HG03565 (cell line): ENCODE results near the gene HDAC4.
"Not testable (repeated sequence)": the region's sequence is repeated elsewhere in the genome, so short reads cannot be mapped to it uniquely, and the experiment has no call there.

ENCODE experiments used
- ATAC-seq: cut with Tn5 transposase; IDR thresholded peaks from one replicate; pipeline ENCODE4 v1.9.1; 2021; ENCODE audit warnings: mild to moderate bottlenecking, moderate library complexity; ENCODE audit not compliant: unreplicated experiment

Gene HDAC4

DNA sequence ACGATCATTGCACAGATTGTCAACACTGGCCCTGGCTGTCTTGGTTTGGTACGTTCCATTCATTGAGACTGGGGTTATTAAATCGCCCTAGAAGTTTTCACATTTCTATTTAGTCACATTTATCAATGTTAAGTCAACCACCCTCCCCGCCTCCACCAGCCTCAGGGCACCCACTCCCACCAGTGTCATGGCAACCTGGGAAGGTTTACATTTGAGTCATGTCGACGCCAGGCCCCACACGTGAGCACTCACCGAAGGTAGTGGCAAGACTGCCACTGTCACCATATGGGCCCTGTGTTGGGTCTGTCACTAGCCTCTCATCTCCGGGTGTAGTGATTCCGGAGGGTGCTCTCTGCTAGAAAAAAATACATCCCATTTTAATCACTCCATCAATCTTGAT, 358.8 kb downstream of the HDAC4 start:
- no peak for ATAC-seq

DNA sequence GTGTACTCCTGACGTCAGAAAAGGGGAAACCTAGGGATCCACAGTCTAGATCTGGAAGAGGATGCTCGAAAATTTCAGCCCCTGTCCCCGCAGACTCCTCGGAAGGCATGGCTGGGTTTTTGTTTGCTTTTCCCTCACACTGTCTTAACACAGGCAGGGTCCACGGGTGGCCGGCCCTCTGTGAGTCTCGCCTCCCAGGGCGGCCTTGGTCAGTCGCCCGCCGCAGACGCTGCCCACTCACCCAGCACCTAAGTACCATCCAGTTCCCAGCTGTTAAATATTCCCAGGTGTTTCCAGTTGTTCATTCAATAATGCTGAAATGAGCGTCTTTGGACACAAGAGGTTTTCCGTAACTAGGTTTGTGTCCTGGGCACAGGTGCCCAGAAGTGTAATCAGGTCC, 359.8 kb downstream of the HDAC4 start:
- no peak for ATAC-seq

DNA sequence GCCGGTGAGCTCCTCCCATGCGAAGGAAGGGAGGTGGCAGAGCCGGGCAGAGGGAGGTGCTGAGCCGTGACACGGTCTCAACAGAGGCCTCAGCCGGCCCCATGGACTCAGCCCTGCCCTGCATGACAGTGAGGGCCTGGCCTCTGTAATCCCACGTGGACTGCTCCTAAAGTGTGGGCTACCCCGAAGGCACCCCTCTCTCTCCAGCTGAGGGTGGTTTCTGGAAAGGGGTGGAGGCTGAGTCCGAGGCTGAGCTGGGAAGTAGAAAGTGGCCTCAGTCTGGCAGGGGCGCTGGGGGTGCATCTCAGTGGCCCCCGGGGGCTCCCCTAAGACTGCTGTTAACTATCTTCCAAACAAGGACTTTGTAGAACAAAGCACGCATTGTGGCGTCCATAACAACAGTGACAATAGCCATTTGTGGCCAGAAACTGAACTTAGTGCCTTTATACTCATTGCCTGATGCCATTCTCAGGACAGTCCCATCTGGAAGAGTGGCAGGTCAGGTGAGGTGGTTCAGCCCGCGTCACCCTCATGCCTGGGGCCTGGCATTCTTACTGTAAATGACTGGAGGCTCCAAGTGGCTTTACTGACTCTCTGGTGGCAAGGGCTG, 360.6 kb downstream of the HDAC4 start:
- ATAC-seq, result no peak

DNA sequence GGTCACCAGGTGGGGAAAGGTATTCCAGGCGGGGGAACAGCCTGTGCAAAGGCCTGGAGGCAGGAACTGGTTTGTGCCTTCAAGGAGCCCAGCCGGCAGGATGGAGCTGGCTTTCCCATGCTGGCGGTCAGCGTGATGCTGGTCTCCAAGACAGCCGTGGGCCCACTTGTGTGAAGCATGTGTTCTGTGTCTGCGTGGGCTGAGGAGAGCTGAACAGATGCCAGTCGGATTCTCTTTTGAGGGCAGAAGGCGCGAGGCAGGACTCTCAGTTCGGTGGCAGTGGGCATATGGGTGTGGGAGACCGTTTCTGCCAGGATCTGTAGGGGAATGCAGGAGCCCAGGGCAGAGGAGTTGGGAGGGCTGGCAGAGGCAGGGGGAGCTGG, 361.4 kb downstream of the HDAC4 start:
- no peak for ATAC-seq

GRCh38 chr2:239038773-239039478, 361.9 kb downstream of the HDAC4 start:
- ATAC-seq, result no peak

DNA sequence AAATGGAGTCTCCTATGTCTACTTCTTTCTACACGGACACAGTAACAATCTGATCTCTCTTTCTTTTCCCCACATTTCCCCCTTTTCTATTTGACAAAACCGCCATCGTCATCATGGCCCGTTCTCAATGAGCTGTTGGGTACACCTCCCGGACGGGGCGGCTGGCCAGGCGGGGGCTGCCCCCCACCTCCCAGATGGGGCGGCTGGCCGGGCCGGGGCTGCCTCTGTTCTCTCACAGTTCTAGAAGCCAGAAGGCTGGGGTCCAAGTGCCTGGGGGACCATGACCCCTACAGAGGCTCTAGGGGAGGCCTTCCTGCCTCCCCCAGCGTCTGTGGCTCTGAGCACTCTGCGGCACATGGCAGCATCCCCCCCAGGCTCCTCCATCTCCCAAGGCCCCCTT, 362.5 kb downstream of the HDAC4 start:
- not testable (repeated sequence) for ATAC-seq

DNA sequence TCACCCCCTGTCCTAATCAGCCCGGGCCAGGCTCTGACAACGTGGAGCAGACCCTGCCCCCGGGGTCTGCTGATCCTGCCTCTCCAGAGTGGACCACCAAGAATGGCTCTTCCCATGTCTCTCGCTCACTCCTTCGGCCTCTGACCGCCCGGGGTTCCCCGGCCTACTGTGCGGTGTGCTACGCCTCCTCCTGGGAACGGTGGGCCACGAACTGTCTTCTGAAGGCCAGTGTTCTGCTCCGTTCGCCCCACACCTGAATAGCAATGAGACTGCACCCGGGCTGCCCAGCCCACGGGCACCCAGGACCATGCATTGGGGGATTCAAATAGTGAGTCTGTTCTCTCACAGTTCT, 363.3 kb downstream of the HDAC4 start:
- no peak for ATAC-seq

DNA sequence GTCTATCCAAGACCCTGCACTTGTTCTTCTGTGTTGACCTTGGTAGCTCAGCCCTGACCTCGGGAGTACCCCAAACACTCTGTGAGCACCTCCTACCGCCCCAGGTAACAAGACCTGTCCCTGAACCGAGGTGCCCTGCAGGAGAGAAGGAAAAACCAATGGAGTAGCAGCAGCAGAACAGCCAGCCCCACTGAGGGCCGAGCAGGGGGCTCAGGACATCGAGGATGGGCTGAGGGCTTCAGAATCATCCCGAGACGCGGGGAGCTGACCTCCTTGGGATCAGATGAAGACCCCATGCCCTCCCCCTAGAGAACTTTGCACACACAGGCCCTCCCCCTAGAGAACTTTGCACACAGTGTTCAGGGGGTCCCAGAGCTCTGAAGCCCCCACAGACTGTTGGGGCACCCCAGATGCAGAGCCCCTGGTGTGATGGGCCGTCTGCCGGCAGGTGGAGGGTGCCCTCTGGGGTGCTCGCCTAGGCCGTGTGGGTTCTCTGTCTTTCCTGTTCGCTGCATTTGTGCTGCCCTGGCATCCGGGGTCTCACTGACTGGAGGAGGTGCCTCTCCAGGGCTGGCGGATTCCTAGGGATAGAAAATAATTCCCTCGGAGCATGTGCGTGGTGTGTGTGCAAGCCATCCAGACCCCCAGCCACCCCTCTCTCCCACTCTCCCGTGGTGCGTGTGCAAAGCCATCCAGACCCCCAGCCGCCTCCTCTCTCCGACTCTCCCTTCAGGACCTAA, 363.8 kb downstream of the HDAC4 start:
- ATAC-seq, result no peak

GRCh38 chr2:239035997-239036731, 364.7 kb downstream of the HDAC4 start:
- no peak for ATAC-seq

GRCh38 chr2:239035361-239035814, 365.4 kb downstream of the HDAC4 start:
- ATAC-seq, result no peak

GRCh38 chr2:239034561-239035341, 366.1 kb downstream of the HDAC4 start:
- no peak for ATAC-seq

DNA sequence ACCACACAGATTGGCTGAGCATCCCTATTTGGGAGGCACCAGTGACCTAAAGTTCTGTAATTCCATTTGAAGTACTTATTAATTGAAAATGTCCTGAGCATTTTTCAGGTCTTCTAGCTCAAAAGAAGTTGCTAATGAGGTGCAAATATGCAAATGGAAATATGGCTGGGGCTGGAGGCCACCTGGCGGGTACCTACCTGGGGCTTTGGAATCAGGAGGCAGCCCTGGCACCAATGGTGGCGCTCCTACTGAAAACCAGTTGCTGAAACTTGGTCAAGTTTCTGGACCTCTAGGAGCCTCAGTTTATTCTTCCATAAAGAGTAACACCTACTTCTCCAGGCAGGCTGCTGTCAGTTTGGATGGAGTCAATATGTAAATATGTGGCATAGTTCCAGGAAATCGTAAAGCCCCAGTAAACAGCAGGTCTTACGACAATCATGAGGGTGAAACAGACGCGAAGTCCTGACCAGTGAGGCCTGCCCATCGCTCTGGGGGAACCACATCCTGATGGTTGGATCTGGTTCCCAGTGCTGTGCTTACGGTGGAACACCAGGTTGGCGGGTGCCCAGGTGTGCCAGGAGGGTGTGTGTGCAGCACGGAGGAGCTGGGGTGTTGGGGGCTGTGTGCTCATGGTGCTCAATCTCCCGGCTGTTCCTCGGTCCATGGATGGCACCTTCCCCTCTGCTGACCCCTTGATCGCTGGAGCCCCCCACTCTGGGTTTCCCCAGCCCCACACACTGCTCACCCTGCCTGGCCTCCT, 366.8 kb downstream of the HDAC4 start:
- ATAC-seq, result no peak

- no peak for ATAC-seq
These were observed 370.9 kb downstream of the HDAC4 start for GRCh38 chr2:239029958-239030357.

- no peak for ATAC-seq
These were observed 372.6 kb downstream of the HDAC4 start for GRCh38 chr2:239028253-239028619.

DNA sequence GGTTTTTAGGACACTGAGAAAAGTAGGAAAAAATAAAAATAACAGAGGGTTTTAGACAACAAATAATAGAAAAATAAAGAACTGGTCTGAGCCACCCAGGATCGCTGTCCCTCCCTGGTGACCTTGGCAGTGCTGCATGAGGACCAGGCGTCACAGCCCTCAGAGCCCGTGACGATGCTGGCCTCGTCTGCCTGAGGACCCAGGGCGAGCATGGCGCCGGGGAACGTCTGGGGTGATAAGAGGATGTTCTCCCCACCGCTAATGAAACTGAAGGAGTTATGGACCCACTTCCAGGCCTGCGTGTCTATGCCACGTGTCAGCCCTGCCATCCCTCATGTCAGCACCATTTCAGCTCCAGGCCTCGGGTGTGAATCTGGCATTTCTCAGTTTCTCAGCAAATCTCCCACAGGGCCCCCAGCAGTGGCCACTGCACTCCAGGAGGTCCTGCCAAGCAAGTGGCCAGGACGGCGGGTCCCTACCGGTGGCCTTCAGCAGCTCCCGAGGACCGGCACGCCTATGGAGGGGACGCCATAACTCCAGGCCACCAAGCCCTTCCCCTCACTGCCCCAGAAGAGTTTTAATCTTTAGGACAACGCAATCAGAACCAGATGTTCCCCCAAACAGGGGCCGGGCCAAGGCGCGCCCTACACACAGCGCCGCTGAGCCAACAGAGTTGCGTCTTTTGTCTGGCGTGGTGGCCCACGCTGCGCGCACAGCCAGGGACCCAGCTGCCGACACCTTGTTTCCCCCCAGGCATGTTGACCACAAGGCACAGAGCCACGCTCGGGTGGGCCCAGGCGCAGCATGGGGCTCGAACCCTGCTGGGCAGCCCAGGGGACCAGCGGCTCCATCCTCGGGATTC, 373.2 kb downstream of the HDAC4 start:
- no peak for ATAC-seq

GRCh38 chr2:239026711-239027361, 374.0 kb downstream of the HDAC4 start:
- no peak for ATAC-seq

DNA sequence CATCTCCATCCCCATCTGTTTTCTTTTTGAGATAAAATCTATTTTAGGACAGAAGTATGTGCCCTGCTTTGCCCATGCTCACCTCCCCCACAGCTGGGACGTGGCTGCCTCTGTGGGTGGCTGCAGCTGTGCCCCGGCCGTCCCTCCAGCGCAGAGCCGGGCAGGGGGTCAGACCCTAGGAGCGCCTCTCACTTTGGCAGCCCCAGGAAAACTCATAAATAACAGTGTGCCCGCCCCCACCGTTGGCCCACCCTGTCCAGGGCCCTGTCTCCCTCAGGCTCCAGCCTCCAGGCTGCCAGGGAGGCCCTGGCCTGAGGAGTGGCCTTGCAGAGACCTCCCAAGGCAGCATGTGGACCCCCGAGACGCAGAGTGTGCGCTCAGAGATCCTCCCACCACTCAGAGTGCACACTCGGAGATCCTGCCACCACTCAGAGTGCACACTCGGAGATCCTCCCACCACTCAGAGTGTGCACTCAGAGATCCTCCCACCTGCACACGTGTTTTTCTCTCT, 374.8 kb downstream of the HDAC4 start:
- no peak for ATAC-seq

GRCh38 chr2:239025096-239025801, 375.6 kb downstream of the HDAC4 start:
- ATAC-seq, result no peak
